Activated B cell treated with CpG ODN at 0.5 μM for 24 hours (primary cell): ENCODE data around the gene HIVEP2. TPM values are rescaled to one million over a fixed set of nuclear protein-coding genes. Genes with fewer than 3 reads are reported as not detected.
A peak's percentile ranks its signal among the peaks of the same experiment; 100 is the strongest.

Source experiments
- ATAC-seq: fragments of 200-7000 bp; cut with Tn5 transposase; one replicate; pipeline ENCODE4 v1.10.0; 2021; ENCODE audit warnings: low read depth, mild to moderate bottlenecking, moderate library complexity
- CTCF ChIA-PET: fragments of 350-600 bp; sonication (Branson Sonifier 250); formaldehyde crosslinking; loops from one replicate; lab custom pipeline; 2021; ENCODE audit warnings: antibody characterized with exemption; lab: Charles Lee
- POLR2A ChIA-PET: fragments of 350-600 bp; sonication (Branson Sonifier 250); formaldehyde crosslinking; loops from one replicate; lab custom pipeline; 2021; ENCODE audit warnings: antibody characterized with exemption; lab: Charles Lee
- DNase-seq: peaks from one replicate; pipeline ENCODE4 v3.0.0; 2022
- H3K27ac Mint-ChIP-seq: one replicate; pipeline ENCODE4 v1.8.0; 2020; ENCODE audit warnings: mixed read lengths
- H3K27me3 Mint-ChIP-seq: one replicate; pipeline ENCODE4 v1.8.0; 2021; ENCODE audit warnings: mixed read lengths
- H3K36me3 Mint-ChIP-seq: one replicate; pipeline ENCODE4 v1.8.0; 2021; ENCODE audit warnings: low read depth, mixed read lengths
- H3K4me1 Mint-ChIP-seq: one replicate; pipeline ENCODE4 v1.8.0; 2021; ENCODE audit warnings: mixed read lengths
- H3K4me3 Mint-ChIP-seq: one replicate; pipeline ENCODE4 v1.8.0; 2020; ENCODE audit warnings: mild to moderate bottlenecking, mixed read lengths
- H3K9me3 Mint-ChIP-seq: one replicate; pipeline ENCODE4 v1.8.0; 2020; ENCODE audit warnings: mixed read lengths
- intact Hi-C: fragments of 100-400 bp; cut with micrococcal nuclease; formaldehyde crosslinking; loops from one replicate; pipeline ENCODE4 v1.15.1; 2024
- total RNA-seq: library from RNA; stranded (reverse); gene quantifications from 2 replicates; pipeline ENCODE4 v1.2.3, GENCODE V29; 2022
- TF ChIP-seq, protein P1 (sequence below): fragments of 200-600 bp; IDR thresholded peaks from one replicate; pipeline ENCODE4 v1.8.0; 2022; ENCODE audit warnings: antibody characterized with exemption, mild to moderate bottlenecking

HIVEP2 gene
- total RNA-seq, 1 donor from 2014 or later, result 25.4 TPM

DNA sequence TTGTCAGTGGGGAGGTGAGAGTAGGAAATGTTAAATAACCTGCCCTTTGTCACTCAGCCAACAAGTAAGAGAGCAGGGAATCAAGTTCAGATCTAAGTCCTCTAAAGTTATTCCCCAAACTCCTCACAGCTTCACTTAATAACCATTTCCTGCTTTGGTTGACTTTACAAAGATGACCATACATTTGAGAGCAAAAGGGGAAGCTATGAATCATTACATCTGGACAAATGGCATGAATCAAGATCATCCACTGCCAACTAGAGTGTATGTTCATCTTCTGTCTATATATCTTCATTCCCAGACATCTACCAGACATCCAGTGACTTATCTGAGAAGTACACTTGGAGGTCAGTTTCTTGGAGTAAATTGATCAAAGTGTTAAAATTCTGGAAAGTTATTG lies 15.1 kb upstream of the HIVEP2 start:
- no peak for ATAC-seq
- Mint-ChIP-seq H3K4me1 (peaks cover 7% of the 10 kb centered on the region), H3K9me3 (peaks cover 5% of the 10 kb centered on the region), H3K36me3 (no peaks in the 10 kb centered on the region), H3K4me3 (no peak overlapping the region), H3K27ac (no peak overlapping the region), H3K27me3 (no peaks in the 10 kb centered on the region)
- no peak for DNase-seq
- ChIA-PET CTCF (no interaction called here), POLR2A (no interaction called here)
- TF ChIP-seq, protein P1, sequence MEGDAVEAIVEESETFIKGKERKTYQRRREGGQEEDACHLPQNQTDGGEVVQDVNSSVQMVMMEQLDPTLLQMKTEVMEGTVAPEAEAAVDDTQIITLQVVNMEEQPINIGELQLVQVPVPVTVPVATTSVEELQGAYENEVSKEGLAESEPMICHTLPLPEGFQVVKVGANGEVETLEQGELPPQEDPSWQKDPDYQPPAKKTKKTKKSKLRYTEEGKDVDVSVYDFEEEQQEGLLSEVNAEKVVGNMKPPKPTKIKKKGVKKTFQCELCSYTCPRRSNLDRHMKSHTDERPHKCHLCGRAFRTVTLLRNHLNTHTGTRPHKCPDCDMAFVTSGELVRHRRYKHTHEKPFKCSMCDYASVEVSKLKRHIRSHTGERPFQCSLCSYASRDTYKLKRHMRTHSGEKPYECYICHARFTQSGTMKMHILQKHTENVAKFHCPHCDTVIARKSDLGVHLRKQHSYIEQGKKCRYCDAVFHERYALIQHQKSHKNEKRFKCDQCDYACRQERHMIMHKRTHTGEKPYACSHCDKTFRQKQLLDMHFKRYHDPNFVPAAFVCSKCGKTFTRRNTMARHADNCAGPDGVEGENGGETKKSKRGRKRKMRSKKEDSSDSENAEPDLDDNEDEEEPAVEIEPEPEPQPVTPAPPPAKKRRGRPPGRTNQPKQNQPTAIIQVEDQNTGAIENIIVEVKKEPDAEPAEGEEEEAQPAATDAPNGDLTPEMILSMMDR, result no peak
- intact Hi-C loops, result no loop called here

DNA sequence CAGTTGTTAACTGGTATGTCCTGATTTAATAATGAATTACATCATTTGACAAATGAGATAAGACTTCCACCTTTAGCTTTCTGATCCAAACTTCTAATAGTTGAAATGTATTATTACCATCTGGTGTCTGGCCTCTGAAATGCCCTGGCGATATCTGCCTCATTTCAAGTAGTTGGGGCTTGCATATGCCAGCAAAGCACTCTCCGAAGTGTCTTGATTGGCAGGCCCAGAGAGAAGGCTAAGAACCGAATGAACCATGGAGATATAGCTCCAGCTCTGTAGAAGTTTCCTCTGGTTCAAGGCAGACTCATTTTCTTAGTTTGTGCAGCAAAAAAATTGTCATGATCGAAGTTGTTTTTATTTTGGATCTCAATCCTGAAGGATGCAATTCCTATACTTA lies 13.4 kb upstream of the HIVEP2 start:
- no peak overlapping the region for H3K27ac Mint-ChIP-seq
- no peak for ATAC-seq
- H3K9me3 Mint-ChIP-seq, result peaks cover 5% of the 10 kb centered on the region
- H3K36me3 Mint-ChIP-seq, result no peaks in the 10 kb centered on the region
- peaks cover 18% of the 10 kb centered on the region for H3K4me1 Mint-ChIP-seq
- intact Hi-C loops, result no loop called here
- POLR2A ChIA-PET, result interaction anchor here (1.2 kb wide), 1 partner anchor 12 kb away, joined by 5 read pairs; no protein-coding TSS in a partner anchor
- H3K27me3 Mint-ChIP-seq, result no peaks in the 10 kb centered on the region
- TF ChIP-seq, protein P1, result no peak
- no peak for DNase-seq
- CTCF ChIA-PET, result no interaction called here
- no peak overlapping the region for H3K4me3 Mint-ChIP-seq

DNA sequence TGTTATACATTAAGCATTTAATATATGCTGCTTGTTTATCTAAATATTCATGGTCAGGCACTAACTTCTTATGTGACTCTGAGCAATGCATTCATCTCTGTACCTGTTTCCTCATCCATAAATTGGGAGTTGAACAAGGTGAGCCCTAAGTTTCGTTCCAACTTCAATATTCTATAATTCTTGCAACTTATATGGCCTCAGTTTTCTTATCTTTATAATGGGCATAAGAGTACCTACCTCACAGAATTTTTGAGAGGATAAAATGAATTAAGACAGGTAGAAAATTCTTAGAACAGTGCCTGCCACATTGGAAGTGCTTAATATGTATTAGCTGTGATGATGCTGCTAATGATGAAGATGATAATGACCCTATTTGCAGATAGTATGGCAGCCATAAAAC lies 11.8 kb upstream of the HIVEP2 start:
- Mint-ChIP-seq H3K27ac (no peak overlapping the region), H3K27me3 (no peaks in the 10 kb centered on the region), H3K9me3 (peaks cover 5% of the 10 kb centered on the region), H3K36me3 (no peaks in the 10 kb centered on the region), H3K4me1 (peaks cover 33% of the 10 kb centered on the region), H3K4me3 (no peak overlapping the region)
- ATAC-seq, result no peak
- TF ChIP-seq, protein P1, result no peak
- POLR2A ChIA-PET, result no interaction called here
- intact Hi-C loops, result no loop called here
- CTCF ChIA-PET, result interaction anchor here (1.8 kb wide), 1 partner anchor 10 kb away, joined by 6 read pairs; no protein-coding TSS in a partner anchor
- DNase-seq, result no peak

DNA sequence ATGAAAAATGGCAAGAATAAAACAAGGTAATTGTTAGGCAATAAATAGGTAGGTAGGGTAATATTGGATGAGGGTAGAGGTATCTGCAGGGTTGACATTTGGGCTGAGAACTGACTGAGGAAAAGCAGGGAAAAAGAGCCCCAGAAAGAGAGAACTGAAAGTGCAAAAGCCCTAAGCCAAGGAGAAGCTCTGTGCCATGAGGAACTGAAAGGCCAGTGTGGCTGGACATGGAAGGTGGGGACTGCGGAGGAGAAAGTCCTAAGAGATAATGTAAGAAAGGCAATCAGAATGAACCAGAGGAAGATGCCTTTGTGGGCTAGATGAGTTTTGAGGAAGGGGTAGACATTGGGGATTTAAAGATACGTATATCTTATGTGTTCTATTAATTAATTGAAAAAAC lies 9.9 kb upstream of the HIVEP2 start:
- ChIA-PET POLR2A (interaction anchor here (1.1 to 1.2 kb wide), 2 partner anchors 11 to 115 kb away, joined by 3 read pairs; no protein-coding TSS in a partner anchor), CTCF (interaction anchor here (1.3 kb wide), 1 partner anchor 72 kb away, joined by 3 read pairs; no protein-coding TSS in a partner anchor)
- no peak for ATAC-seq
- H3K9me3 Mint-ChIP-seq, result no peaks in the 10 kb centered on the region
- H3K27me3 Mint-ChIP-seq, result no peaks in the 10 kb centered on the region
- TF ChIP-seq, protein P1, result no peak
- intact Hi-C loops, result no loop called here
- DNase-seq, result no peak
- no peaks in the 10 kb centered on the region for H3K36me3 Mint-ChIP-seq
- H3K4me3 Mint-ChIP-seq, result peak overlapping the region; percentile 4
- peak overlapping the region; percentile 4 for H3K27ac Mint-ChIP-seq
- H3K4me1 Mint-ChIP-seq, result peaks cover 37% of the 10 kb centered on the region

DNA sequence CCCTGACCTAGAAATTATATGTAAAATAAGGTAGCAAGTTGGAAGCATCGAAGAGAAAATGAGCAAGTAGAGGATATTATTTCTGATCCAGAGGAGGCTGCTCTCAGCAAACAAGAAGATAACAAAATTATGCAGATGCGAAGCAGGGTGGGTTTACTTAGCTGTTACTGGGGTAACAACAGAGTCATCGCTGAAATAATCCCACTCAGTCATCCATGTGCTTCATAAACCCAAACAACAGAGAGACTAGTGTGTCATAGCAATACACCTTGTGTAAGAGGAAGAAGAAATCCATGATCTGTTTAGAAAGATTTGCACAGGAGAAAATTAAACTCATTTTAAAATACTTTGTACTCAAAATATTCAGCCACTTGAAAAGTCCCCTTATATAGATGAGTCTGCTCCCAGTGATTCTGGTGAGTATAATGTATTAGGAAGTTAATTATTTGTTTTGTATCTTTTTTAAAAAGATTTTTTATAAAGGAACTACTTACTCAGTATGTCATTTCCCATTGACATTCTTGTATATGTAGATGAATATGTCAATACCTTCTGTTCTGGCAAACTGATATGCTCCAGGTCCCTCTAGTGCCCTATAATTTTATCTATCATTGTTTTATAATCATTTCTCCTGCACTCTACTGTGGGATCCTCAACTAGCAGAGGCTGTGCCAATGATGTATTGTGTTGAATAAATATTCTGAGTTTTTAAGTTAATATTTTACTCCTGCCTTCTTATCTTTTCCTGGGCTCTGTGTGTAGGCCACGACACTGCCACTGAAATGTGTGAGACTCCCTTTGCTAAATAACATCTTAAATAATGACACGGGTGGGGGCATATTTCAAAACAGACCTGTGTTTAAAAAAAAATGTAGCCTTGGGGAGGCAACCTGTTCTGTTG lies 8.6 kb upstream of the HIVEP2 start:
- no peaks in the 10 kb centered on the region for H3K9me3 Mint-ChIP-seq
- ATAC-seq, result no peak

More for the DNA sequence above, 8.6 kb upstream of the HIVEP2 start:
- Mint-ChIP-seq H3K36me3 (no peaks in the 10 kb centered on the region), H3K27ac (peak overlapping the region; percentile 70), H3K27me3 (no peaks in the 10 kb centered on the region), H3K4me1 (peaks cover 40% of the 10 kb centered on the region), H3K4me3 (no peak overlapping the region)
- intact Hi-C loops, result loop anchor here (2.0 kb wide), 1 partner anchor 61 kb away; no protein-coding TSS in a partner anchor
- POLR2A ChIA-PET, result interaction anchor here (1.2 kb wide), 1 partner anchor 114 kb away, joined by 3 read pairs; no protein-coding TSS in a partner anchor
- CTCF ChIA-PET, result interaction anchor here (1.6 kb wide), 1 partner anchor 261 kb away, joined by 6 read pairs; no protein-coding TSS in a partner anchor
- no peak for DNase-seq
- TF ChIP-seq, protein P1, result no peak
